ENCODE data around the gene SPTA1. TPM values are rescaled to one million over a fixed set of nuclear protein-coding genes. Genes with fewer than 3 reads are reported as not detected.

The SPTA1 gene
- total RNA-seq, 1 donor from 2014 or later, result 0.30 TPM

DNA sequence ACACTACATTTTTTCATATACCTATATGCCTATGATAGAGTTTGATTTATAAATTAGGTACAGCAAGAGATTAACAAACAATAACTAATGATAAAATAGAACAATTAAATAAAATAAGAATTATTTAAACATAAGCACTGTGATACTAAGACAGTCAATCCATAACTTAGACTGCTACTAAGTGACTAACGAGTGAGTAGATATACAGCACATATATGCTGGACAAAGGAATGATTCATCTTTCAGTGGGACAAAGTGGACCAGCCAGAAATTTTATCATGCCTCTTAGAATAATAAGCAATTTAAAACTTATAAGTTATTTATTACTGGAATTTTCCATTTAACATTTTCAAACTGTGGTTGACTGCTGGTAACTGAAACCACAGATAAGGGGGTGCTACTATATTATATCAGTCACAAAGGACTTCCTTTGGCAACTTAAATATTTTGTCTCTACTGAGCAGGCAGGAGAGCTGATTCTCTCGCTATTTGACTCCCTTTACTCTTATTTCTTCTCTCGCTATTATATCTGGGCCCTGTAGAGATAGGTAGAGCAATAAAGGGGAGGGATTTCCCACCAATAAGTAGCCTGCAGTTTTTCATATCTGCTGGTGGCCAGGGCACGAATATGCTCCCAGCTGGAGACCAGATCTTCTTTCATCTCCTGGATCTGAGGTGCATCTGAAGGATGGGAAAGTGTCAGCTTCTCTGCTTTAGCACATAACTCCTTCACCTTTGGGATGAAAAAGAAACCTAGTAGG is 10.8 kb downstream of the SPTA1 start:
- no peak overlapping the region for H3K27ac Mint-ChIP-seq
- H3K4me1 Mint-ChIP-seq (ENCODE audit: low read depth), result peaks cover 4% of the 10 kb centered on the region
- no peaks in the 10 kb centered on the region for H3K36me3 Mint-ChIP-seq (ENCODE audit: low read depth)
- no peaks in the 10 kb centered on the region for H3K9me3 Mint-ChIP-seq
- H3K4me3 Mint-ChIP-seq (ENCODE audit: low read depth), result no peak overlapping the region
- DNase-seq (ENCODE audit: low spot score), result no peak
- intact Hi-C loops (cut with micrococcal nuclease), result no loop called here
- H3K27me3 Mint-ChIP-seq (ENCODE audit: low read depth), result peaks cover 16% of the 10 kb centered on the region

DNA sequence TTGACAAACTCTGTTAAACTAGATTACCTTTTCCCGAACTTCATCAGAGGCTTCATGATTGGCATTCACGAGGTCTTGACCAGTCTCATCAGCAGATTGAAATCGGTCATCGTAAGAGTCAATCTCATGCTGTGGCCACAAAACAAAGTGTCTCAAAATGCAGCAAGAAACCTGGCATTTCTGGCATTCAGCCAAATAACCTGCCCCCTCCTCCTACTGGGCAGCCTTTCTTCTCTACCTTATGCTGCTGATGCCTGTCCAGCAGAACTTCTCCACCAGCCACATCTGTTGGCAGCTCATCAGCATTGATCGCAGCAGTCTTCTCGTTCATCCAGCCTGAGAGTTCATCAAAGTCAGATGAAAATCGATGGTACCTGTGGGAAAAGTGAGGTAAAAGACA is 12.2 kb downstream of the SPTA1 start:
- Mint-ChIP-seq H3K27ac (no peak overlapping the region), H3K27me3 (ENCODE audit: low read depth) (peaks cover 18% of the 10 kb centered on the region), H3K9me3 (no peaks in the 10 kb centered on the region), H3K4me1 (ENCODE audit: low read depth) (peaks cover 4% of the 10 kb centered on the region), H3K36me3 (ENCODE audit: low read depth) (no peaks in the 10 kb centered on the region), H3K4me3 (ENCODE audit: low read depth) (no peak overlapping the region)
- no peak for DNase-seq (ENCODE audit: low spot score)
- intact Hi-C loops (cut with micrococcal nuclease), result no loop called here

DNA sequence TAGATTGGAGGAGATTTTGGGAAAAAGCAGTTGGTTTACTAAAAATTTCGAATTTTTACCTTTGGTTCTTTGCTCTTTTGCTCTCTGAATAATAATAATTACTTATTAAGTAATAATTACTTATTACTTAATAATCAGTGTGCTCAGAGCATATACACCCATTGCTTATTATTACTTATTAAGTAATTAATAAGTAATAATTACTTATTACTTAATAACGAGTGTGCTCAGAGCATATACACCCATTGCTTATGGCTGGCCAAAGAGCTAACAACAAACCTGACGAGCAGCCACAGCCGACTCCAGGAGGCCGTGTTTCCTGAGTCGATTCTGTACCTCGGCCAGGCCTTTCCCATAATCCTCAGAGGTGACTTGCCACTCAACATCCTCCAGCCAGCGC is 20.5 kb downstream of the SPTA1 start:
- H3K36me3 Mint-ChIP-seq (ENCODE audit: low read depth), result no peaks in the 10 kb centered on the region
- no peak overlapping the region for H3K27ac Mint-ChIP-seq
- H3K9me3 Mint-ChIP-seq, result no peaks in the 10 kb centered on the region
- no peak overlapping the region for H3K4me3 Mint-ChIP-seq (ENCODE audit: low read depth)
- intact Hi-C loops (cut with micrococcal nuclease), result no loop called here
- peaks cover 14% of the 10 kb centered on the region for H3K27me3 Mint-ChIP-seq (ENCODE audit: low read depth)
- no peak for DNase-seq (ENCODE audit: low spot score)
- H3K4me1 Mint-ChIP-seq (ENCODE audit: low read depth), result no peaks in the 10 kb centered on the region

DNA sequence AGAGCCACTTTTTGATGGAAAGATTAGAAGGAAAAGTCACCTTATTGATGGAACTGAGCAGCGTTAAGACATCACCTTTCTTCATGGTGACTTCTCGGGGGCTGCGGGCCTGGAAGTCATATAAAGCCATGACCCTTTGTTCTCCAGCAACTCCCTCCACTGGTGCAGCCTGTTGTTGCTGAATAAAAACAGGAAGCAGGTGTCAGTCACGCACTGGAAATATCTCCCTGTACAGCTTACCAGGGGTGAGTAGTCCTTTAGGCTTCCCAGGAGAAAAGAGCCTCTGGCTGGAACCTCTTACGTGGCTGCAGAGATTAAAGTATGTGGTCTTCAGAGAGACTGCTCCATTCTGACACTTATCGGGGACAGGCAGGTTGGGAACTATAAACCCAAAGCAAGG is 31.9 kb downstream of the SPTA1 start:
- H3K27ac Mint-ChIP-seq, result no peak overlapping the region
- intact Hi-C loops (cut with micrococcal nuclease), result no loop called here
- peaks cover 4% of the 10 kb centered on the region for H3K4me1 Mint-ChIP-seq (ENCODE audit: low read depth)
- peaks cover 30% of the 10 kb centered on the region for H3K27me3 Mint-ChIP-seq (ENCODE audit: low read depth)
- no peaks in the 10 kb centered on the region for H3K36me3 Mint-ChIP-seq (ENCODE audit: low read depth)
- DNase-seq (ENCODE audit: low spot score), result no peak
- no peaks in the 10 kb centered on the region for H3K9me3 Mint-ChIP-seq
- no peak overlapping the region for H3K4me3 Mint-ChIP-seq (ENCODE audit: low read depth)

DNA sequence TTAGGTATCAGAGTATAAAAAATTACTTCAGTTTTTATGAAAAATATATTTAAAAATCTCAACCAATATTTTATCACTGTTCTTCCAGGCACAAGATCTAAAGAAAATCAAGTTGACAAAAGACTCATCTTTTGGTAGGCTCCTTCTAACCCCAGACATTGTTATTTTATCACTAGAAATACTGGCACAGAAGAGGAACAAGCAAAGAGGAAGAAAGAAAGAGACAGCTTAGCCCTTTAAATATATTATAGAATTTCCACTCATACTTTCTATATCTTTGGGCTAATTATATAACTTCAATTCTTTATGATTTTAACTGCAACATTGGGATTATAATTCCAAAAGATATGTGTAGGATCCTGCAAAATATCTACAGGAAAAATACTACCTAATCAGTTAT is 32.4 kb downstream of the SPTA1 start:
- H3K27me3 Mint-ChIP-seq (ENCODE audit: low read depth), result peaks cover 30% of the 10 kb centered on the region
- intact Hi-C loops (cut with micrococcal nuclease), result no loop called here
- H3K36me3 Mint-ChIP-seq (ENCODE audit: low read depth), result no peaks in the 10 kb centered on the region
- no peak overlapping the region for H3K4me3 Mint-ChIP-seq (ENCODE audit: low read depth)
- no peaks in the 10 kb centered on the region for H3K9me3 Mint-ChIP-seq
- H3K4me1 Mint-ChIP-seq (ENCODE audit: low read depth), result peaks cover 4% of the 10 kb centered on the region
- H3K27ac Mint-ChIP-seq, result no peak overlapping the region
- no peak for DNase-seq (ENCODE audit: low spot score)

DNA sequence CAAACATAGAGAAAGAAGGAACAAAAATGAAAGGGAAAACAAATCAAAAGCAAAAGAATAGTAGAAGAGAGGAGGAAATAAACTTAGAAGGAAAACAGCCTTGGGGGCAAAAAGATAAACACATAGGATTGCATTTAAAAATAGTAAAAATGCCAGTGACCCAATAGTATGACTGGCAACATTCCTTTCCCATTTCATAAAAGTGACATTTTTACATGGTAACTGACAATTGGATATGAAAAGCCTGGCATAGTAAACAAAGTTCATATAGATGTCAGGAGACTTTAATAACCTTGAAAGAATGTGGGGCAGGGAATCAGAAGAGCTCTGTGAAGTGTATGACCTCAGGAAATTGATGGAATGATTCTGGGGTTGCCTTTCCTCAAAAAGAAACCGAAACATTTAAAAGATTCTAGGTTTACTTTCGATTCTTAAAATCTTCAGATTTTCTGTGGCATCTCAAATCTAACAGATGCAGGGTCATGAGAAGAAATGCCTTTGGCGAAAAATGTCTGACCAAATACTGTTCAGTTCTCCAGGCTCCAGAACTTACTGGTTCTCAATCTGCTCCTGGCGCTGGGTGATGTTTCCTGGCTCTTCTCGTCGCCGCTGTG is 33.7 kb downstream of the SPTA1 start:
- H3K27ac Mint-ChIP-seq, result no peak overlapping the region

DNA sequence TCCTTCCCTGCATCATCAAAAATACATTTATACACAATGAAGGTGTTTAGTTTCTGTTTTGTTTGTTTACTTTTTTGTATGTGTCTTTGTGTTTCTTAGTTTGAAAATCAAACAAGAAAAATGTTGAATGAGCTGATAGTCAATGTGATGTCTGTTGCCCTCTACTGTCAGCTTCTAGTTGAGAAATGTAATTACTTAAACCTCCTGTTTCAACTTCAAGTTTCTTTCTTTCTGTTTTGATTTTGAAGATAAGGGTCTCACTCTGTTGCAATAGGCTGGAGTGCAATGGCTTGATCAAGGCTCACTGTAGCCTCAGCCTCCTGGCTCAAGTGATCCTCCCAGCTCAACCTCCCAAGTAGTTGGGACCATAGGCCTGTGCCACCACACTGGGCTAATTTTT is 37.5 kb downstream of the SPTA1 start:
- DNase-seq (ENCODE audit: low spot score), result no peak
- Mint-ChIP-seq H3K9me3 (no peaks in the 10 kb centered on the region), H3K36me3 (ENCODE audit: low read depth) (no peaks in the 10 kb centered on the region), H3K4me1 (ENCODE audit: low read depth) (peaks cover 14% of the 10 kb centered on the region), H3K4me3 (ENCODE audit: low read depth) (no peak overlapping the region), H3K27ac (no peak overlapping the region), H3K27me3 (ENCODE audit: low read depth) (peaks cover 11% of the 10 kb centered on the region)
- intact Hi-C loops (cut with micrococcal nuclease), result loop anchor here (10.0 kb wide), 1 partner anchor 326 kb away; no protein-coding TSS in a partner anchor

More for the DNA sequence above, 33.7 kb downstream of the SPTA1 start:
- H3K4me1 Mint-ChIP-seq (ENCODE audit: low read depth), result peaks cover 4% of the 10 kb centered on the region
- no peak for DNase-seq (ENCODE audit: low spot score)
- no peaks in the 10 kb centered on the region for H3K9me3 Mint-ChIP-seq
- peaks cover 24% of the 10 kb centered on the region for H3K27me3 Mint-ChIP-seq (ENCODE audit: low read depth)
- no peaks in the 10 kb centered on the region for H3K36me3 Mint-ChIP-seq (ENCODE audit: low read depth)
- intact Hi-C loops (cut with micrococcal nuclease), result no loop called here
- H3K4me3 Mint-ChIP-seq (ENCODE audit: low read depth), result no peak overlapping the region

DNA sequence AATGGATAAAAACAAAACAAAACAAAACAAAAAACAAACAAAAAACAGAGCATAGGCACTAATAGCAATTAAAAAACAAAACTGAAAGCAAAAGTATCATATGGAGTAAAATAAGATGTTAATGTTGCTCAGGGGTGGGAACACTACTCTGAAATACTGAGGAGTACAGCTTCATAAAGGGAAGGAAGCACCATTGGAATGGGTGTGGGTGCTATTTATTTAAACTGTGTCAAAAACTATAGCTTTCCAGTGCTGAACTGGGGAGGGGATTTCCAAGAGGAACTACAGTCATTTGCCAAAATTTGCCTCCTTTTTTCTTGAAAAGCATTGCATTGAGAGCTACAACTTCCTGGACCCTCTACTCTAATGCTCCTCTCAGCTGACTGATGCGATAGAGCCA is 40.0 kb downstream of the SPTA1 start:
- peaks cover 3% of the 10 kb centered on the region for H3K27me3 Mint-ChIP-seq (ENCODE audit: low read depth)
- peaks cover 10% of the 10 kb centered on the region for H3K4me1 Mint-ChIP-seq (ENCODE audit: low read depth)
- no peaks in the 10 kb centered on the region for H3K36me3 Mint-ChIP-seq (ENCODE audit: low read depth)
- intact Hi-C loops (cut with micrococcal nuclease), result loop anchor here (10.0 kb wide), 1 partner anchor 328 kb away; no protein-coding TSS in a partner anchor
- no peaks in the 10 kb centered on the region for H3K9me3 Mint-ChIP-seq
- DNase-seq (ENCODE audit: low spot score), result no peak
- no peak overlapping the region for H3K4me3 Mint-ChIP-seq (ENCODE audit: low read depth)
- H3K27ac Mint-ChIP-seq, result no peak overlapping the region

DNA sequence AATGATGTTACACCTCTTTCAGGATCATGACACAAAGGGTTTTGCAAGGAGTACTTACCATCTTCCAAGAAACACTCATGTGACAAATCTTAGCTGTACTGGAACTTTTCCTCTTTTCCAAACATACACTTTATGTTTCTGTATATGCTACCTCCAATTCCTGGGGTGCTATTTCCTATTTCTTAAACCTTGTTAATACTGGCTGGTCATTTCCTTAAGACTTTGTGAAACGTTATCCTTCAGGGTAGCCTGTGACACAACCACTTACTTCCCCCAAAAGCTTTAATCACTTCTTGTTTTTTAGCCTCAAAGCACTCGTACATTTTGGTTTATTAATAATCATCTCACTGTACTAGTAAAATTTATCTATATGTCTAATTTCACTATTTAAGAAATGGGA is 42.1 kb downstream of the SPTA1 start:
- Mint-ChIP-seq H3K4me3 (ENCODE audit: low read depth) (no peak overlapping the region), H3K27ac (no peak overlapping the region)
- intact Hi-C loops (cut with micrococcal nuclease), result loop anchor here (10.0 kb wide), 1 partner anchor 330 kb away; no protein-coding TSS in a partner anchor

DNA sequence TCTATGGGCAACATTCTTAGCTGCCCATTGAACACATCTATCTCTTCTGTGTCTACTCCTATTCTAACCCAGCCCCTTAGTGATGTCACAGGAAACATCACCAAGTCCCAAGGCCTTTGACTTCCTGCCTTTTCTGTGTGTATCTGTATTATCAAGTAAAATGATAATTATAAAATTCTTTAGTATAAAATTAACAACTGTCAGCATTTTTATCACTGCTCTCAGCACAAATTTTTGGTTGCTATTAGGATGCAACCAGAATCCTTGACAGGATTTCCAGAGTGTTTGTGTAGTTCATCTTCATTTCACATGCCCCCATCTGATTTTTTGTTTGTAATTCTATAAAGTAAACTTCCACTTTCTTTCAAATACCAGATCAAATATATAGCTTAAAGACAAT is 47.6 kb downstream of the SPTA1 start:
- no peak overlapping the region for H3K4me3 Mint-ChIP-seq (ENCODE audit: low read depth)
- no peak for DNase-seq (ENCODE audit: low spot score)
- no peak overlapping the region for H3K27ac Mint-ChIP-seq
- peaks cover 2% of the 10 kb centered on the region for H3K27me3 Mint-ChIP-seq (ENCODE audit: low read depth)
- H3K9me3 Mint-ChIP-seq, result no peaks in the 10 kb centered on the region
- intact Hi-C loops (cut with micrococcal nuclease), result no loop called here
- H3K4me1 Mint-ChIP-seq (ENCODE audit: low read depth), result no peaks in the 10 kb centered on the region
- H3K36me3 Mint-ChIP-seq (ENCODE audit: low read depth), result no peaks in the 10 kb centered on the region

More for the DNA sequence above, 42.1 kb downstream of the SPTA1 start:
- Mint-ChIP-seq H3K27me3 (ENCODE audit: low read depth) (no peaks in the 10 kb centered on the region), H3K36me3 (ENCODE audit: low read depth) (no peaks in the 10 kb centered on the region), H3K9me3 (no peaks in the 10 kb centered on the region), H3K4me1 (ENCODE audit: low read depth) (peaks cover 10% of the 10 kb centered on the region)
- no peak for DNase-seq (ENCODE audit: low spot score)

DNA sequence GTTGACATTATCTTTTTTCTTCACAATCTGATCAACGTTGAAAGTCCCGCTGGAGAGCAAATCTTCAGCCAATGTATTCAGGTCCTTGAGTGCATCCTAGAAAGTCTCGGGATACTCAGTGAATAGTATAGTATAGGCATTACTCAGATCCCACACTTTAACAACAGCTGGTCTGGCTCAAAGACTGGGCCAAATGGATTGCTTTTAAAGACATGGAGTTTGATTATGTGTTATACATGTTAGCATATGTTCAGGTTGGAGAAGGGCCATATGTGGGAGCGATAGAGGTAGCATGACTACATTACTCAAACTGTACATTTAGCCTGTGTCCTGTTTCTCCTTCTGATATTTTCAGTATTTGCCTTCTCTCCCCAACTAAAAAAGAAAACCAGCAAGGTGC is 48.4 kb downstream of the SPTA1 start:
- intact Hi-C loops (cut with micrococcal nuclease), result no loop called here
- H3K27ac Mint-ChIP-seq, result no peak overlapping the region
- no peaks in the 10 kb centered on the region for H3K9me3 Mint-ChIP-seq
- DNase-seq (ENCODE audit: low spot score), result no peak
- no peaks in the 10 kb centered on the region for H3K4me1 Mint-ChIP-seq (ENCODE audit: low read depth)
- H3K27me3 Mint-ChIP-seq (ENCODE audit: low read depth), result peaks cover 2% of the 10 kb centered on the region
- no peaks in the 10 kb centered on the region for H3K36me3 Mint-ChIP-seq (ENCODE audit: low read depth)
- H3K4me3 Mint-ChIP-seq (ENCODE audit: low read depth), result no peak overlapping the region

DNA sequence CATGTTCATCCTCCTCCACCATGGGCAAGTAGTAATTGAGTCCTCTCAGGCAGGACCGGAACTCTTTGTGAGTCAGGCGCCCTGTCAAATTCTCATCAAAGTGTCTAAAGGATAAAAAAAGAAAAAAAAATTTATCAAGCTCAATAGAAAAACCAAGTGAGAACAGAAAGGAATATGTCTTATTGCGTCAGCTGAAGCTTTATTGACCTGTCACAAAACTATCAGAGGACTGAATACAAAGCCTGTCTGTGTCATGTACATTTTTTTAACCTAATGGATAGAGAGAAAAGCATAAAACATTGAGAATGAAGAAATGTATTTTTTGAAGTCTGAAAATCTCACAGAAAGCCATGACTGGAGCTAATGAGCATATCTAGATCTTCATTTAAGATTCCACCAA is 72.8 kb downstream of the SPTA1 start:
- Mint-ChIP-seq H3K27ac (no peak overlapping the region), H3K9me3 (no peaks in the 10 kb centered on the region), H3K4me1 (ENCODE audit: low read depth) (no peaks in the 10 kb centered on the region), H3K27me3 (ENCODE audit: low read depth) (peaks cover 9% of the 10 kb centered on the region), H3K4me3 (ENCODE audit: low read depth) (no peak overlapping the region), H3K36me3 (ENCODE audit: low read depth) (no peaks in the 10 kb centered on the region)
- DNase-seq (ENCODE audit: low spot score), result no peak
- intact Hi-C loops (cut with micrococcal nuclease), result no loop called here

DNA sequence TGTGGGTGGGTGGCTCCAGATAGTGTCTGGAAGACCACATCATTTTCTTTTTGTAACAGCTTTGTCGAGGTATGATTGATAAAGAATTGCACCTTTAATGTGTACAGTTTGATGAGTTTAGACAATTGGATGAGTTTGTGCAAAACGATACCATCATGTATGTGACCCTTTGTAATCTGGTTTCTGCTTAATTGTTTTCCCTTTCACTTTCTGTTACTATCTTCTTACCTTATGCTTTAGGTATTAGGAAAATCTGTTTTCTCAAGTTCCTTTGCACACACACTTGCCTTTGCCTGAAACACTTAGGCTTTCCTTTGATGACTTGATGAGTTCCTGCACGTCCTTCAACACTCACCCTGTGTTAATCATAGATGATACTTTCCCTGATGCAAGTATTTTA is 74.6 kb downstream of the SPTA1 start:
- intact Hi-C loops (cut with micrococcal nuclease), result no loop called here
- H3K27ac Mint-ChIP-seq, result no peak overlapping the region
- no peak overlapping the region for H3K4me3 Mint-ChIP-seq (ENCODE audit: low read depth)
- no peaks in the 10 kb centered on the region for H3K4me1 Mint-ChIP-seq (ENCODE audit: low read depth)
- H3K9me3 Mint-ChIP-seq, result no peaks in the 10 kb centered on the region
- H3K27me3 Mint-ChIP-seq (ENCODE audit: low read depth), result peaks cover 9% of the 10 kb centered on the region
- no peaks in the 10 kb centered on the region for H3K36me3 Mint-ChIP-seq (ENCODE audit: low read depth)
- no peak for DNase-seq (ENCODE audit: low spot score)

All from activated T-helper 2 cell treated with anti-CD3 and anti-CD28 coated beads, Interferon-gamma antibody, Interleukin-2, Interleukin-4, amounts not matched to agents 10 μg/mL and 5 μg/mL and 100 μg/mL, durations not matched to agents 14 hours and 24 hours and 36 hours (primary cell).